HG02642 (cell line): ENCODE data around the gene KRT17.
"Not testable (repeated sequence)": the region's sequence is repeated elsewhere in the genome, so short reads cannot be mapped to it uniquely, and the experiment has no call there.

Source experiments
- ATAC-seq: cut with Tn5 transposase; IDR thresholded peaks from one replicate; pipeline ENCODE4 v1.9.1; 2021; ENCODE audit warnings: mild to moderate bottlenecking; ENCODE audit not compliant: unreplicated experiment, poor library complexity

KRT17 gene

DNA sequence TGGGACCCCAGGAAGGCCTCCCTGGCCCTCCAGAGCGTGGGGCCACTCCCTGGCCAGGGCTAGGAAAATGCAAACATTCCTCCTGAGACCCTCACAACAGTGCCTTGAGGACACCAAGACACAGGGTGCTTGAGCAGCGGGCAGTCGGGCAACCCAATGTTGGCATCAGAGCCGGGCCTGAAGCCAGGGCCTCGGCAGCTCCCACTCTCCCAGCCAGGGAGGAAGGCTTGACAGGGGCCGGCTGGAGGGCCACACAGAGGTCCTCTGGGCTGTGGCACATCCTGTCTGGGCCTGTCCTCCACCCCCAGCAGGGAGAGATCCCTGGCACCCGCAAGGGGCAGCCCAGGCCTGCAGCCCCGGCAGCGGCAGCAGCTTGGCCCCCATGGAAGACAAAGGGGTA, 12.3 kb upstream of the KRT17 start:
- no peak for ATAC-seq

DNA sequence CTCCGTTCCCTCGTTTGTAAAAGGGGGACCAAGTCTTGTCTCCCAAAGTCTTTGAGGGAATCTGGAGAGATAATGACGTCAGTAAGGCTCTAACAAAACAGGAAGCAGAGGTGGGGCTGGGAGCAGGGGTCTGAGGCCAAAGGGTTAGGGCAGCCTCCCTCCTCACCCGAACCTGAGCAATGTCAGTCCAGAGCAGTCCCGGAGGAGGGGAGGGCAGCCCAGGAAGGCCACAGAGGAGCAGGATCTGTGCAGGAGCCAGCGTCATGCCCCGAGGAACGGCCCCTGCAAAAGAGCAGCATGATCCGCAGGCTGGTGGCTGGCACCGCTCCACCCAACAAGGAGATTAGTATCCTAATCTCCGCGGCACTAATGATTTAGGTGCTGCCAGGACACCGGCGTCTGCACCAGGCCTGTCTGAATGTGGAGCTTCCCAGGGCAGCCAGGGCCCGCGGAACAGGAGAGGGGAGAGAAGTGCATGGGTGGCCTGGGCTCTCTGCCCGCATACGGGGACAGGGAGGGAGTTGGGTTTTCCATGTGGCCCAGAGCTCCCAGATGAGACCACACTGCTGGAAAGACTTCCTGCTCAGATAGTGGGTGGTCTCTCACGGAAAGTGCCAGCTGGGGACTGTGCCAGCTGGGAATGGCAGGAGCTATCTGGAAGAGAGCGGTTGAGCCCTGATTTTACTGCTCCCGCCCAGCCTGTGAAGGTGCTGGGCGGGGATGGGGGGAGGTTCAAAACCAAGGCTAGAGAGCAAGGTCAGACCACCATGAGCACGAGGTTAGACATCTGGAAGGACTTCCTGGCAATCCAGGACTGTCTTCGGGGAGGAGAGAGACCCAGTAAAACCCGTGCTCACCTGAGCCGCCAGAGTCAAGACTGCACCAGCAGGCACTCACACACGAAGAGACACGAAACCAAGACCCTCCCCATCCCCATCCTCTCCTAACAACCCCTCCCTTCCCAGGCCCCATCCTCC, 11.0 kb upstream of the KRT17 start:
- no peak for ATAC-seq

DNA sequence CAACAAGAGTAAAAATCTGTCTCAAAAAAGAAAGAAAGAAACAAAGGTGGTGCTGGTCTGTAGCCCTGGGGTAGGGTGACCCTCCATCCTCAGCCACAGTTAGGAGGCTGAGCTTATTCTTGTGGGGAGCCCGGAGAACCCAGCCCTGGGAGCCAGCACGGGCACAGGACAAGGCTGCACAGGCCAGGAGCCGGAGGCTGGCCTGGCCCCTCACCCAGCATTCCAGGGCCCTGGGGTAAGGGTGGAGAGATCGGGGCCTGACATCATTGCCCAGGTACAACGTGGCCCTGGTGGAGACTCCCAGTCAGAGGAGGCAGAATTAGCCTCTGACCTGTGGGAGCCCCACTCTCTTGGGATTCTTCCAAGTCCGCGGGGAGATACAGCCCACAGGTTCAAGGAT, 10.3 kb upstream of the KRT17 start:
- ATAC-seq: no peak

DNA sequence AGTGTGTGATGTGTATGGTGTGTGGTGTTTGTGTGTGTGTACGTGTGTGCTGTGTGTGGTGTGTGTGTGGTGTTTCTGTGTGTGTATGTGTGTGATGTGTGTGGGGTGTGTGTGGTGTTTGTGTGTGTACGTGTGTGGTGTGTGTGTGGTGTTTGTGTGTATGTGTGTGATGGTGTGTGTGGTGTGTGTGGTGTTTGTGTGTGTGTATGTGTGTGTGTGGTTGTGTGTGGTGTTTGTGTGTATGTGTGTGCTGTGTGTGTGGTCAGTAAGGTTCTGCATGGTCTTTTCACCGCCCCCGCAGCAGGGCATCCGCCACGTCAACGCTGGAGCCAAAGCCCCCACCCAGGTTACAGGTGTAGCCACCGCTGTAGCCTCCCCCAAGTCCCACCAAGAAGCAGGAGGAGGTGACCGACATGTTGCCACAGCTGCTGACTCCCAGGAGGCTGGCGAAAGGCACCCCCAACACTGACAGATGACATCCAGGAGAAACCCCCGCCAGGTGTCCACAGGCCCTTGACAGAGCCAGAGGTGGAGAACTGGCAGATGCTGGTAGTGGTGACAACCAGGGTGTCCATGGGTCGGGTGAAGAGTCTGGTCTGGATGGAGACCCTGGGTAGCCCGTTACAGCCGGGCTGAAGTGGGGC, 9.3 kb upstream of the KRT17 start:
- ATAC-seq: no peak

DNA sequence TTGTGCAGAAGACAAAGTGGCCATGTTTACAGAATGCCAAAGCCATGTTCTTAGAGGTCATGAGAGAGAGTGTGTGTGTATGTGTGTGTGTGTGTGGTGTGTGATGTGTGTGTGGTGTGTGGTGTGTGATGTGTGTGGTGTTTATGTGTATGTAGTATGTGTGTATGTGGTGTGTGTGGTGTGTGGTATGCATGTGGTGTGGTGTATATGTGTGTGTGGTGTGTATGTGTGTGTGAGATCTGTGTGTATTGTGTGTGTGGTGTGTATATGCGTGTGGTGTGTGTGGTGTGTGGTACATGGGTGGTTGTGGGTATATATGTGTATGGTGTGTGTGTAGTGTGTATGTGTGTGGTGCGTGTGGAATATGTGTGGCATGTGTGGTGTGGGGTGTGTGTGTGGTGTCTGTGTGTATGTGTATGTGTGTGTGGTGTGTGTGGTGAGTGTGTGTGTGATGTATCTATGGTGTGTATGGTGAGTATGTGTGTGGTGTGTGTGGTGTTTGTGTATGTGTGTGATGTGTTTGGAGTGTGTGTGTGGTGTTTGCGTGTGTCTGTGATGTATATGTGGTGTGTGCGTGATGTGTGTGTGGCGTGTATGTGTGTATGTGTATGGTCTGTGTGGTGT, 8.2 kb upstream of the KRT17 start:
- no peak for ATAC-seq

DNA sequence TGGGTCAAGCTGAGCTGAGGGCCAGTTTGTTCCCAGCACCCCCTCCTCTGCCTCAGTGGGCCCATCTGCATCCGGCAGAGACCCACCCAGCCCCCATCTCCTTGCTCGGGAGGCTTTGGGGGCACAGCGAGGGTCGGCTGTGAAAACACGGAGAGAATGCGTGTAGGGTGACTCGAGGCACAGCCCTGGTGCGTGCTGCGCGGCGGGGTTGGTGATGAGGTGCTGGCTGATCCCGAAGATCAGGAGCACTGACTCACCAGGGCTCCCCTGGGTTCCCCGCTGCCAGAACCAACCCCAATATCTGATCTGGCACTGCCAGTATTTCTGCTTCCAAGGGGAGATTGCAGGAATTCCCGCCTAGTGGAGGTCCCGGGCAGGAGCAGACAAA, 7.5 kb upstream of the KRT17 start:
- no peak for ATAC-seq

DNA sequence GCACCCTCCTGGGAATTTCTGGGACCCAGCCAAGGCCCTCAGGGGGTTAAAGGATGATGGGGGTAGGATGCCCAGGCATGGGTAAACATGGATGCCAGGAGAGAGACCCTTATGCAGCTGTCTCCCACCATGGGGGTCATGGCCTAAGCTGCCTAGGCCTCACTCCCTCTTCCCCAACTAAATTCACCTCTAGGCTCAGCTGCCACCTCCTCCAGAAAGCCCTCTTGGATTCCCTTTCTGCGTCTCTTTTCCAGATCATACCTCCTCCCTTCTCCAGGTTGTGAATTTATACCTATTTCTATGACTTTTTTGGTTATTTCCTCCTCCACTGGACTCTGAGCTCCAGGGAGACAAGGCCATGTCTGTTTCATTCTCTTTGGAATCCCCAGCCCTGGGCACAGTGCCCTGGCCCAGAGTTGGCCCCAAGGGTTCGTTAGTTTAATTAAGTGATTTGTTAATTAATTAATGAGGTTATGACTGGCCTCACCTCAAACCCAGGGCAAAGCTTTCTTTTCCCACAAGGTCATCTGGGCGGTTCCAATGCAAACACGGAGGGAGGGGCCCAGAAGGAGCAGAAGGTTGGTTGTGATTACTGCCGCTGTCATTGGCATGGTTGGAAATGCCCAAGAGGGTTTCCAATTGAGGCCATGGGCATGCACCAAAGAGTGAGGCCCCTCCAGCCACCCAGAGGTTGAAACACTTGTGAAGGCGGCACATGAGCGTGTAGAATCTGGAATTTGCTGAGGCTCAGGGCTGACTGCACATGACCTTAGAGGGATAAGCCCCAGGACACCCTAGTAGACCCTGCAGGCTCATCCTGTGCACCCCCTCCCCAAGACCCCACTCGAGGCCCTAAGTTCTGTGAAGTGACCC, 6.9 kb upstream of the KRT17 start:
- ATAC-seq: no peak

DNA sequence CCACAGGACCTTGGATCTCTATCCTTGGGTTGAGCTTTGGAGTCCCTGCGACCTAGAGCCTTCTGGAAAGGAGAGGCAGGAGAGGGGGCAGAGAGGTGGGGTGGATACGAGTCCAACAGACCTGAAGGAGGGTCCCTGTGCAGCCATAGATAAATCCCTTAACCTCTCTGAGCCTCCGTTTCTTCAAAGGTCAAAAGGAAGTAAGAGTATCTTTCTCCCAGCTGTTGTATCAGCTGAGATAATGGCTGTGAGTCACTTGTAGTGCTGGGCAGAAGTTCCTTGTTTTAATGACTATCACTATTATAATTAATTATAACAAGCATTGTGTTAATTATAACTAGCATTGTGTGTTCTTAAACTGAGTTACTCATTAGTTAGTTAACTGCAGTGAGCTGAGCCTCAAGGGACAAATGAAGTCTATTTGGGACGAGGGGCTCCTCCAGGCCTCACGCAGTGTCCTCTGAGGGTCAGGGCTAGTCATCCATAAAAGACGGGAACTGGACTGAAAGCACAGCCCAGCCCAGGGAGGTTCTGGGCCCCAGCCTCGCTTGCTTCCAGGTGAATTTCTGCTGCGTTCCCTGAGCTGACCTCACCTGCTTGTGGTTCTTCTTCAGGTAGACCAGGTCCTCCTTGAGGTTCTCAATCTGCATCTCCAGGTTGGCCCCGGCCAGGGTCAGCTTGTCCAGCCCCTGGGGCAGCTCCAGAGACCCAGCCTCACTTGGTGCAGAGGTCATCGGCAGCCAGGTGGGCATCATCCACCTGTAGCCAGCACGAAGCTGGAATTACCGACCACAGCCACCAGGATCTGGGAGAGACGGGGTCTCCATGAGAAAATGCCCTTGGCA, 5.7 kb upstream of the KRT17 start:
- ATAC-seq: no peak

DNA sequence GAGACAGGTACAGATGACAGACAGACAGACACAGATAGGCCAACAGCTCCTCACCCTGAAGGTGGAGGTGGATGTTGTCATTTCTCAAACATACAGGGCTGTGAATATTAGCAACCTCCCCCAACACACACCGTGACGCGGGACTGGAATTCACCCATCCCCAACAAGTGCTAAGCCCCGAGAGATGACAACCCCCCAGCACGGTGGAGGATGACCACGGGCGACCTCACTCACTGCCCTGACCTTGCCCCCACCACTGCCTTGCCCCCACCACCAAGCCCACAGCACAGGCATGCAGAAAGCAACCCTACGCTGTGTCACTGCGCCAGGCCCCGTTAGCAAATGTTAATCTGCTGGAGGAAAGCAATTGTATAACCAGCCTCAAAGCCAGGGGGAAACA, 4.9 kb upstream of the KRT17 start:
- ATAC-seq: no peak

DNA sequence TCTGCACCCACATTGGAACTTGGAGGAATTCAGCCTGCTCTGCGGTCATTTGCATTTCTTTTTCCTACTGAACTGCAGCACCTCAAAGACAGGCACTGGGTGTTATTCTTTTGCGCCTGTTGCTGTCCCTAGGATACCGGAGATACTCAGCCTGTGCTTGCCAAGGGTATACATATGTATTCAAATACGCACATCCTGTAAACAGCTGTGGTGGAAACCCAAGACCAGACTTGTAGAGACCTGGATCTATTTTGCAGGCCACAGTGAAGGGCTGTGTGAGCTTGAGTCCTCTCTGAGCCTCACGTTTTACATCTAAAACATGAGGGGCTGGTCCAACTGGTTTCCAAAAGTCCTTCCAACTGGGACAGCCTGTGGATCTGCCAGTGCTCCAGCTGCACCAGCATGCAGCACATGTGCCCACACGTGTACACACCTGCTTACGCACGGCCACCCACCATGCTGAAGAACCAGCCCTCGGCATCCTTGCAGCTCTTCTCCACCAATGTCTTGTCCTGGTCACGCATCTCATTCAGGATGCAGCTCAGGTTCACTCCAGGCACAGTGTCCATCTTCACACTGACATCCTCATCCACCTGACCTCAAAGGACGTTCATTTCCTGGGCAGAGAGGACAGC, 4.4 kb upstream of the KRT17 start:
- ATAC-seq: not testable (repeated sequence)

DNA sequence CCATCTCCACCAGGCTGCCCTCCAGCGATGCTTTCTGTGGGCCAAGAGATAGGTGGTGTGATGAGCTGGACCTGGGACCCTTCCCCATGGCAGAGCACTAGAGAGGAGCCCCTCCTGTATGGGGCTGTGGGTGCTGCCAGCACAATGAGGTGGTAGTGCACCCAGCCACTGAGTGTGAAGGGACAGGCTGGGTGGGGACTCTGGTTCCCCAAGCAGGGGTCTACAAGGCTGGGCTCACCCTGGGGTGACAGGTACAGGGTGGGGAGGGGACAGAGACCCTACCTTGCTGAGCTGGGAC, 3.6 kb upstream of the KRT17 start:
- ATAC-seq: not testable (repeated sequence)

DNA sequence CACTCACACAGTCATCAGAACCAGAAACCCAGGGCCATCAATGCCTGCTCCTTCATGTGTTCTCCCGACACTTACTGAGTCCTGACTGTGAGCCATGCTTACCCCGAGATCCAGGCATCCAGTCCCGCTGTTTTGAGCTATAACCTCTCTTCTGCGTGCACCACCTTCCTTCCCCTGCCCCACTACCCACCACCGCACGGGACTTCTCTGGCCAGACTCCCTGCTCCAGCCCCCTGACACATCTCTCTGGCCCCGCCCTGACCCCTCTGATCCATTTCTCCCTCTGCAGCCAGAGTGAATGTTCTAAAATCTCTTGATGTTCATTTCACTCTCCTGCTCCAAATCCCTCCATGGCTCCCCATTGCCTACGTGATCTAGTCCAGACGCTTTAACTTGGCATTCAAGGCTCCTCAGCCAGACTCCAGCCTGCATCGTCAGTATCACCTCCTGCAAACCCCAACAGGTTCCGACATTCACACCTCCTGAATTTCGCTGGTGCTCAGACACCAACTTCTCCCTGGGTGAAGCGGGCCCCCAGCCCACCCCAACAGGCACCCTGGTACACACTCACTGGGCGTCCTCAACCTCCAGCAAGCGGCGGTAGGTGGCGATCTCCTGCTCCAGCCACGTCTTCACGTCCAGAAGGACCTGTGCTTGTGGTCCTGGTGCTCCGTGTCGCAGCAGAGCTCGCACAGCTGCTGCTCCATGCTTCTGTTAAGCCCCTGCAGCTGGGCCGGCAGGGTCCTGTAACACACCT, 3.1 kb upstream of the KRT17 start:
- no peak for ATAC-seq

DNA sequence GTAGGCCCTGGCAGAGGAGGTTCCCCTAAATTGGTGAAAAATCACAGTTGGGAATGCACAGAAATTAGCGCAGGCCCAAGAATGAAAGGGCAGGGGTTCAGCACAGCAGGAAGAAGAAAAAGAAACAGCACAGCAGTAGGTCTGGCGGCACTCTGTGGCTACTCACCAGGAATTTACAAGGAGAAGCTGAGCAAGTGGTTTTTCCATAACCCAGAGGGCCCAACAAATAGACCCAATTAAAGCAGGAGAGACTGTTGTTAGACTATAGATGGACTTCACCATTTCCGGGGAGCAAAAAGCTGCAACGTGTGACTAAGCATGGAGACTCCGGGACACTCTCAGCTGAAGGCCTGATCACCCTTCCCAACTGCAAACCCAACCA, 2.5 kb upstream of the KRT17 start:
- ATAC-seq: not testable (repeated sequence)

DNA sequence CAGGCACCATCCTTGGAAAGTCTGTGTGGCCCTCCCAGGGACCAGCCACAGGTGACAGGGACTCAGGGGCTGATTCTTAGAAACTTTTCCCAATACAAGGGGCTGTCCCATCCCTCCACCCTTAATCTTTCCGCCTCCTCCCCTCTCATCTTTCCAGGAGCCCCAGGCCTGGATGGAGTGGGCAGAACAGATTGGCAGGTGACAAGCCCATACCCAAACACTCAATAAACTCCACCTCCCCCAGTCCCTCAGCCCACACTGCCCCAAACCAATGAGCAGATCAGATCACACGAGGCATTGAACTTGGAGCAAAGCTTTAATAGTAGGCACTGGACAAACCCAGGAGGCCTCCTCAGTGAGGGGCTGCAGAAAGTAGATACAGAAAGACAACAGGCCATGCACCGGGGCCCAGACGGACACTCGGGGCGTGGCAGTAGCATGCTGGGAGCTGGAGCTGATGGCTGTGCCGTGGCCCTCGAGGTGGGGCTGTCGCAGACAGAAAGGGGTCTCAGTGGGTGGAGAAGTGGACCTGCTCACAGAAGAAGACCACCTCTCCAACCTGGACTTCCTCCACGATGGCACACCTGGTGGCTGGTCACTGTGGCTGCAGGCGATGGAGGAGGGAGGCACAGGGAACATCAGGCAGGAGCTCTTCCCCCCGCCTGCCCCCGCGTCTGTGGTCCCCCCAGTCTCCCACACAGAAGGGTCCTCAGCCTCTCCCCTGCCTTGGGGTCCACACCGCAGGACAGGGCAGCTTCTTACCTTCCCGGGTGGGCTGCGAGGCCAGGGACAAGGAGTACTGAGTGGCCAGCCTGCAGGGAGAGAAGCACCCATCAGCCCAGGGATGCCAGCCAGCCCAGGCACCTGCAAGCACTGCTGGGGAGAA, 1.9 kb upstream of the KRT17 start:
- ATAC-seq: not testable (repeated sequence)

DNA sequence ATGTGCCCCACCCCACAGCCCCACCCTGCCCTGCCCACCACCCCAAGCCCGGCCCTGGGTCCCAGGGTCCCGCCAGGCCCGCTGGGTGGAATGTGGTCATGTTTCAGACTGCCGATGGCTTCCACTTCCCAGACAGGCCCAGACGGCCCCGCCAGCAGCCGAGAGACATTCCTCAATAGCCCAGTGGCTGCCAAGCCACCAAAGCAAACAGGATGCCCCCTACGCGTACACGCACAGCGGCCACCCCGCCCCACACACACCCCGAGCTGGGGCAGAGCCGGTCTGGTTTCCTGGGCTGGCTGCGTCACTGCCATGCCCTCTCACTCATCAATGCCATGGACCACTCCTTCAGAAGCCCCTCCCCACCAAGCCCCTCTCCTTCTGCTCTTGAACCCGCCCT, 1.2 kb upstream of the KRT17 start:
- no peak for ATAC-seq

DNA sequence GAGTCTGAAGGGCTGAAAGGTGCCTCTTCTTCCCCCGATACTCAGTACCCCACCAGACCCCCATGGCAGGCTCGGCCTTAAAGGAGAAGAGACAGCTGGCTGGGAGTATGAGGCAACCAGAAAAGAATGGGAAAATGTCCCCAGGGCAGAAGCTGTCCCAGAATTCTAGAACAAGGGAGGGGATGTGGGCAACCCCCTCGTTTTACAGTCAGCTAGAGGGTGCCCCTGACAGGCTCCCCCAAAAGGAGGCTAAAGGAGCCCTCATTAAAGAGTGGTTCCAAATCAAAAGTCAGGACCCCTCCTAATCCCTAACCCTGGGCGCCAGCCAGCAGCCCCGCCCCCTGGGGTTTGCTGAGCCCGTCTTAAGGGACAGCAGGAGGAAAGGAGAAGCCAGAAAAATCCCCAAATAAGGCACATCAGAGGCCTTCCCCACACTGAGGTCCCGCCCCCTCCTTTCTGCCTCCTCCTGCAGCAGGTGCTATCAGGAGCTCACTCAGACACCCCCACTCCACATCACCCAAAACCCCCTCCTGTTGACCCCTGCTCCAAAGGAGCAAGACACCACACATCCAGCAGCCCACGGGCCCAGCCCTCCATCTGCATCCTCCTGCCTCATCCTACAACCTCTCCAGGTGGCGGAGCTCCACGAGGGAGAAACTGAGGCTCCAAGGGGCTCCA, 1.1 kb downstream of the KRT17 start:
- ATAC-seq: not testable (repeated sequence)
